NT2/D1 (cell line): Measurements from ENCODE around the gene CUL4B.

Source experiments
- YY1 ChIP-seq: IDR thresholded peaks from 2 replicates; pipeline ENCODE4 v1.6.1; 2011; ENCODE audit not compliant: insufficient read length, insufficient read depth
- ZNF274 ChIP-seq: IDR thresholded peaks from 2 replicates; pipeline ENCODE4 v1.6.1; 2011; ENCODE audit warnings: mild to moderate bottlenecking, low read depth, low read length

DNA sequence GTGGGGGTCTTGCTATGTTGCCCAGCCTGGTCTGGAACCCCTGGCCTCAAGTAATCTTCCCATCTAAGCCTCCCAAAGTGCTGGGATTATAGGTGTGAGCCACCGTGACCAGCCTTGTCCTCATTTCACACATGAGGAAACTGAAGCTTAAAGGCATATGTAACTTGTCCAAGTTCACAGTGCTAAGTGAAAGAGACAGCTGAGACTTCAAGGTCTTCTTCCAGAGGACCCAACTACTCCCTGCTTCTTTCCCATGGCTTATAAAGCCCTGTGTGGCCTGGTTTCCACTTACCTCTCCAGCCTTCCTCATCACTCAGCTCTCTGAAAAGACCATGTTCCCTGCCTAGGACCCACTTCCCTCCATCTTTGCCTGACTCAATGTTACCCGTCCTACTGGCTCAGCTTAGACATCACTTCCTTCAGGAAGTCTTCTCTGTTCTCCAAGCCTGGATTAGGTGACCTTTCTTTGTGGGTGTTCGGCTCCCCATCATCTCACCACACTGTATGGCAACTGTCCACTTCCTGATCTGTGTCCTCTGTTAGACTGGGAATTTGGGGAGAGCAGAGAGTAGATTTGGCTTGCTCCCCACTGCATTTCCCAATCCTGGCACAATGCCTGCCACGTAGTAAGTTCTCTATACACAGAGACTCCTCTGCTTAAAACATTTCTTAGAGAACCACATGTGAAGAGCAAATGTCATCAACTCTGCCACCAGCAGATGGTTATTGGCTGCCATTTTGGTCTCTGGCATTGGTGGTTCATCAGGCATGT is 61.3 kb downstream of the CUL4B start:
- TF ChIP-seq YY1, result no peak
- TF ChIP-seq ZNF274, result no peak
